Astrocyte of the cerebellum (primary cell): Measurements from ENCODE around the gene IL18BP.

Experiments
- DNase-seq: peaks from one replicate; pipeline ENCODE4 v3.0.0-alpha.2; 2011; ENCODE audit warnings: low read depth
- H3K4me3 ChIP-seq: 2 replicates; pipeline ENCODE4 v1.5.1; 2011; ENCODE audit warnings: mild to moderate bottlenecking, low read depth, low read length, moderate library complexity
- CTCF ChIP-seq: IDR thresholded peaks from 2 replicates; pipeline ENCODE4 v1.5.1; 2012; ENCODE audit warnings: low read length, low read depth, moderate library complexity, mild to moderate bottlenecking; ENCODE audit errors: missing control alignments
- in situ Hi-C: cut with HindIII; loops from 2 replicates; pipeline ENCODE4 v1.10.0; 2017; ENCODE audit warnings: low sequenced_read_pairs

IL18BP gene

GRCh38 chr11:72023335-72023734 is 24.6 kb downstream of the IL18BP start:
- in situ Hi-C loops, result loop anchor here (25.0 kb wide), 2 partner anchors 89 to 389 kb away; partner anchors contain the start of genes ANAPC15, LAMTOR1 and TOMT
- no peak overlapping the region for H3K4me3 ChIP-seq

GRCh38 chr11:72024069-72024754 is 25.5 kb downstream of the IL18BP start:
- in situ Hi-C loops, result loop anchor here (25.0 kb wide), 2 partner anchors 88 to 388 kb away; partner anchors contain the start of genes ANAPC15, LAMTOR1 and TOMT
- DNase-seq, result no peak
- TF ChIP-seq CTCF, result no peak
- no peak overlapping the region for H3K4me3 ChIP-seq

More at GRCh38 chr11:72023335-72023734, 24.6 kb downstream of the IL18BP start:
- TF ChIP-seq CTCF, result no peak
- no peak for DNase-seq

GRCh38 chr11:72026090-72026489 is 27.4 kb downstream of the IL18BP start:
- TF ChIP-seq CTCF, result no peak

GRCh38 chr11:72030472-72031045 is 31.9 kb downstream of the IL18BP start:
- no peak for TF ChIP-seq CTCF
- H3K4me3 ChIP-seq, result no peak overlapping the region
- no peak for DNase-seq
- in situ Hi-C loops, result no loop called here

More at GRCh38 chr11:72026090-72026489, 27.4 kb downstream of the IL18BP start:
- no peak for DNase-seq
- in situ Hi-C loops, result no loop called here
- H3K4me3 ChIP-seq, result no peak overlapping the region

- no peak for TF ChIP-seq CTCF
- no peak overlapping the region for H3K4me3 ChIP-seq
- in situ Hi-C loops, result no loop called here
- no peak for DNase-seq
These were observed 38.0 kb downstream of the IL18BP start for GRCh38 chr11:72036687-72037086.

- no peak for TF ChIP-seq CTCF
- in situ Hi-C loops, result no loop called here
- peak overlapping the region; percentile 78 for H3K4me3 ChIP-seq
- no peak for DNase-seq
These were observed 39.0 kb downstream of the IL18BP start for GRCh38 chr11:72037554-72038311.
